HCT116 (cell line): ENCODE data around the gene GNA12. TPM values are rescaled to one million over a fixed set of nuclear protein-coding genes. Genes with fewer than 3 reads are reported as not detected.

Experiments used
- ATAC-seq: fragments of 200-7000 bp; cut with Tn5 transposase; 2 replicates; pipeline ENCODE4 v1.9.1; 2020; ENCODE audit warnings: mild to moderate bottlenecking, moderate library complexity
- BruUV-seq: library from RNA; stranded (reverse); fragments of 400-500 nt; replicated peaks from 2 replicates; lab custom pipeline; 2021; lab: Mats Ljungman, UMichigan
- CTCF ChIA-PET: fragments of 300-600 bp; sonication (Branson Sonifier 250); formaldehyde crosslinking; loops from one replicate; lab custom pipeline; 2021; ENCODE audit warnings: antibody characterized with exemption; lab: Charles Lee
- POLR2A ChIA-PET: fragments of 300-600, 350-600 bp; sonication (Branson Sonifier 250); formaldehyde crosslinking; loops from one replicate; lab custom pipeline; 2021; ENCODE audit warnings: antibody characterized with exemption; lab: Charles Lee
- RAD21 ChIA-PET, 2 experiments: fragments of 300-600 bp; sonication (Branson Sonifier 250); formaldehyde crosslinking; loops; one replicate each; lab custom pipeline; 2023; ENCODE audit warnings: low total read pairs in 2 of 2; ENCODE audit not compliant: uncharacterized antibody in 2 of 2, unreplicated experiment in 2 of 2, low non-redundant PET in 1 of 2; lab: Charles Lee
- DNase-seq: peaks from one replicate; pipeline ENCODE4 v3.0.0-alpha.2; 2010; ENCODE audit warnings: low read depth, low spot score
- H2AFZ ChIP-seq: fragments of 200-600 bp; shearing (Covaris generic), sonication (generic); 2 replicates; pipeline ENCODE4 v1.6.1; 2017; ENCODE audit warnings: low read depth, mixed run types, mixed read lengths, antibody characterized with exemption, low read length; ENCODE audit not compliant: poor library complexity, severe bottlenecking
- H3K27ac ChIP-seq: 2 replicates; pipeline ENCODE4 v1.5.1; 2012; ENCODE audit warnings: low read depth, low read length
- H3K27me3 ChIP-seq: fragments of 200-600 bp; sonication (generic); 2 replicates; pipeline ENCODE4 v1.6.1; 2016; ENCODE audit warnings: mixed run types, low read length, mixed read lengths; ENCODE audit not compliant: insufficient read depth
- H3K36me3 ChIP-seq, 2 experiments: fragments of 200-500 bp in 1 of 2; fragments of 200-600 bp in 1 of 2; sonication (Bioruptor generic) in 1 of 2; sonication (generic) in 1 of 2; 2 replicates each; pipeline versions ENCODE4 v1.5.1 to v1.6.1; 2014 to 2016; ENCODE audit warnings: low read length in 2 of 2, inconsistent platforms in 1 of 2, mixed read lengths in 1 of 2, mixed run types in 1 of 2; ENCODE audit not compliant: insufficient read depth in 2 of 2, control insufficient read depth in 1 of 2
- H3K4me1 ChIP-seq, 2 experiments: fragments of 200-600 bp in 1 of 2; sonication (generic) in 1 of 2; 2 replicates each; pipeline versions ENCODE4 v1.5.1 to v1.6.1; 2012 to 2017; ENCODE audit warnings: low read length in 2 of 2, inconsistent platforms in 1 of 2, mild to moderate bottlenecking in 1 of 2, mixed read lengths in 1 of 2, mixed run types in 1 of 2, moderate library complexity in 1 of 2; ENCODE audit not compliant: insufficient read depth in 2 of 2, control insufficient read depth in 1 of 2
- H3K4me2 ChIP-seq: fragments of 200-600 bp; sonication (generic); 2 replicates; pipeline ENCODE4 v1.6.1; 2017; ENCODE audit warnings: mixed run types, low read length, mixed read lengths
- H3K4me3 ChIP-seq, 2 experiments: fragments of 200-600 bp in 1 of 2; sonication (generic) in 1 of 2; replicated peaks in 1 of 2; 2 replicates each; pipeline ENCODE4 v1.5.1; 2011 to 2016; ENCODE audit warnings: low read length in 2 of 2, control low read depth in 1 of 2, low read depth in 1 of 2, mild to moderate bottlenecking in 1 of 2, mixed read lengths in 1 of 2, mixed run types in 1 of 2
- H3K79me2 ChIP-seq: fragments of 200-600 bp; sonication (generic); 2 replicates; pipeline ENCODE4 v1.6.1; 2017; ENCODE audit warnings: mild to moderate bottlenecking, mixed run types, low read length, moderate library complexity, mixed read lengths; ENCODE audit not compliant: insufficient read depth
- H3K9ac ChIP-seq: fragments of 200-600 bp; sonication (generic); 2 replicates; pipeline ENCODE4 v1.6.1; 2016; ENCODE audit warnings: low read length, mixed read lengths
- H3K9me2 ChIP-seq: fragments of 200-600 bp; sonication (generic), shearing (Covaris generic); 2 replicates; pipeline ENCODE4 v1.6.1; 2017; ENCODE audit warnings: mixed run types, mild to moderate bottlenecking, moderate library complexity; ENCODE audit not compliant: insufficient read depth
- H3K9me3 ChIP-seq, 2 experiments: fragments of 200-500 bp in 1 of 2; fragments of 200-600 bp in 1 of 2; sonication (Bioruptor generic) in 1 of 2; sonication (generic) in 1 of 2; 2 replicates each; pipeline ENCODE4 v1.6.1; 2014 to 2017; ENCODE audit warnings: low read length in 2 of 2, mixed read lengths in 2 of 2, inconsistent platforms in 1 of 2, low read depth in 1 of 2, mild to moderate bottlenecking in 1 of 2, mixed run types in 1 of 2, moderate library complexity in 1 of 2; ENCODE audit not compliant: control insufficient read depth in 1 of 2, insufficient read depth in 1 of 2
- H4K20me1 ChIP-seq: fragments of 200-600 bp; sonication (generic), shearing (Covaris generic); 2 replicates; pipeline ENCODE4 v1.6.1; 2017; ENCODE audit warnings: mixed run types, mild to moderate bottlenecking, moderate library complexity; ENCODE audit not compliant: insufficient read depth
- ATF3 ChIP-seq: IDR thresholded peaks from 2 replicates; pipeline ENCODE4 v1.6.1; 2012
- CBX3 ChIP-seq: IDR thresholded peaks from 2 replicates; pipeline ENCODE4 v1.6.1; 2012; ENCODE audit warnings: low read depth
- CEBPB ChIP-seq: IDR thresholded peaks from 2 replicates; pipeline ENCODE4 v1.6.1; 2012; ENCODE audit warnings: low read depth
- EGR1 ChIP-seq: IDR thresholded peaks from 2 replicates; pipeline ENCODE4 v1.6.1; 2012; ENCODE audit warnings: low read depth
- ELF1 ChIP-seq: IDR thresholded peaks from 2 replicates; pipeline ENCODE4 v1.6.1; 2012; ENCODE audit warnings: low read depth, borderline replicate concordance
- EZH2phosphoT487 ChIP-seq: fragments of 200-600 bp; IDR thresholded peaks from 2 replicates; pipeline ENCODE4 v1.6.1; 2018; ENCODE audit warnings: antibody characterized with exemption, borderline replicate concordance
- FOSL1 ChIP-seq: IDR thresholded peaks from 2 replicates; pipeline ENCODE4 v1.6.1; 2012; ENCODE audit warnings: low read depth
- JUND ChIP-seq: IDR thresholded peaks from 2 replicates; pipeline ENCODE4 v1.6.1; 2012
- MAX ChIP-seq: IDR thresholded peaks from 2 replicates; pipeline ENCODE4 v1.6.1; 2012
- POLR2A ChIP-seq: IDR thresholded peaks from 2 replicates; pipeline ENCODE4 v1.7.0; 2011; ENCODE audit warnings: borderline replicate concordance; ENCODE audit not compliant: insufficient read depth, insufficient read length; ENCODE audit errors: extremely low read depth
- POLR2AphosphoS5 ChIP-seq: IDR thresholded peaks from 2 replicates; pipeline ENCODE4 v1.6.1; 2011; ENCODE audit warnings: mild to moderate bottlenecking, low read depth, low read length, moderate library complexity
- RAD21 ChIP-seq: IDR thresholded peaks from 2 replicates; pipeline ENCODE4 v1.6.1; 2012; ENCODE audit warnings: low read depth, mild to moderate bottlenecking
- REST ChIP-seq: IDR thresholded peaks from 2 replicates; pipeline ENCODE4 v1.6.1; 2012; ENCODE audit warnings: low read depth
- SRF ChIP-seq: IDR thresholded peaks from 2 replicates; pipeline ENCODE4 v1.6.1; 2012; ENCODE audit warnings: low read depth
- TCF7L2 ChIP-seq: IDR thresholded peaks from 2 replicates; pipeline ENCODE4 v1.7.0; 2011; ENCODE audit warnings: borderline replicate concordance, inconsistent platforms; ENCODE audit not compliant: insufficient read depth, insufficient read length; ENCODE audit errors: extremely low read depth
- YY1 ChIP-seq: IDR thresholded peaks from 2 replicates; pipeline ENCODE4 v1.6.1; 2011; ENCODE audit warnings: low read length, low read depth, moderate library complexity, mild to moderate bottlenecking; ENCODE audit not compliant: insufficient replicate concordance; ENCODE audit errors: extremely low read depth
- ZBTB33 ChIP-seq: IDR thresholded peaks from 2 replicates; pipeline ENCODE4 v1.6.1; 2011; ENCODE audit warnings: mild to moderate bottlenecking, low read length, moderate library complexity; ENCODE audit not compliant: insufficient replicate concordance; ENCODE audit errors: extremely low read depth
- intact Hi-C: fragments of 100-400 bp; cut with micrococcal nuclease; formaldehyde crosslinking; loops from 2 replicates; pipeline ENCODE4 v1.10.0; 2022
- total RNA-seq: library from RNA; stranded (reverse); gene quantifications from one replicate; pipeline ENCODE4 v1.2.1, GENCODE V29; 2021; ENCODE audit not compliant: unreplicated experiment
- TF ChIP-seq, protein P1 (sequence below), 3 experiments: fragments of 200-600 bp in 1 of 3; sonication (generic) in 1 of 3; IDR thresholded peaks in 2 of 3; conservative IDR thresholded peaks in 1 of 3; 2 replicates each; pipeline ENCODE4 v1.5.1; 2012 to 2017; ENCODE audit warnings: low read depth in 2 of 3, low read length in 2 of 3, antibody characterized with exemption in 1 of 3, borderline replicate concordance in 1 of 3, control low read depth in 1 of 3, mild to moderate bottlenecking in 1 of 3, mixed read lengths in 1 of 3, mixed run types in 1 of 3, moderate library complexity in 1 of 3; ENCODE audit not compliant: insufficient read depth in 1 of 3

The GNA12 gene
- total RNA-seq, 1 experiment from 2014 or later: 32.6 TPM

- H3K9me3 ChIP-seq: no peaks in the 10 kb centered on the region
- BruUV-seq: no TSS peak
- peaks cover 0 to 2% of the 10 kb centered on the region in 2 experiments; a peak in 1 of 4 replicates for H3K36me3 ChIP-seq
- H3K4me3 ChIP-seq: no peak overlapping the region
- no peak overlapping the region for H2AFZ ChIP-seq
- H3K4me1 ChIP-seq: no peaks in the 10 kb centered on the region; a peak in 1 of 4 replicates
- intact Hi-C loops: no loop called here
- DNase-seq (no peak), ATAC-seq (no peak)
- H3K9me2 ChIP-seq: no peaks in the 10 kb centered on the region
- CTCF ChIA-PET: no interaction called here
- H3K9ac ChIP-seq: no peak overlapping the region
- no peak overlapping the region for H3K27ac ChIP-seq
- H4K20me1 ChIP-seq: no peaks in the 10 kb centered on the region
- RAD21 ChIA-PET: no interaction called here
- POLR2A ChIA-PET: no interaction called here
- no peaks in the 10 kb centered on the region for H3K27me3 ChIP-seq
- no peaks in the 10 kb centered on the region; the same call in 1 of the 2 replicates for H3K79me2 ChIP-seq
- H3K4me2 ChIP-seq: no peak overlapping the region
- TF ChIP-seq EZH2phosphoT487 (no peak), FOSL1 (no peak), POLR2A (no peak), ATF3 (no peak), POLR2AphosphoS5 (no peak), CBX3 (no peak), RAD21 (no peak), MAX (no peak), ELF1 (no peak), ZBTB33 (no peak), TCF7L2 (no peak), YY1 (no peak), SRF (no peak), REST (no peak), CEBPB (no peak), EGR1 (no peak), JUND (no peak)
- TF ChIP-seq, protein P1, sequence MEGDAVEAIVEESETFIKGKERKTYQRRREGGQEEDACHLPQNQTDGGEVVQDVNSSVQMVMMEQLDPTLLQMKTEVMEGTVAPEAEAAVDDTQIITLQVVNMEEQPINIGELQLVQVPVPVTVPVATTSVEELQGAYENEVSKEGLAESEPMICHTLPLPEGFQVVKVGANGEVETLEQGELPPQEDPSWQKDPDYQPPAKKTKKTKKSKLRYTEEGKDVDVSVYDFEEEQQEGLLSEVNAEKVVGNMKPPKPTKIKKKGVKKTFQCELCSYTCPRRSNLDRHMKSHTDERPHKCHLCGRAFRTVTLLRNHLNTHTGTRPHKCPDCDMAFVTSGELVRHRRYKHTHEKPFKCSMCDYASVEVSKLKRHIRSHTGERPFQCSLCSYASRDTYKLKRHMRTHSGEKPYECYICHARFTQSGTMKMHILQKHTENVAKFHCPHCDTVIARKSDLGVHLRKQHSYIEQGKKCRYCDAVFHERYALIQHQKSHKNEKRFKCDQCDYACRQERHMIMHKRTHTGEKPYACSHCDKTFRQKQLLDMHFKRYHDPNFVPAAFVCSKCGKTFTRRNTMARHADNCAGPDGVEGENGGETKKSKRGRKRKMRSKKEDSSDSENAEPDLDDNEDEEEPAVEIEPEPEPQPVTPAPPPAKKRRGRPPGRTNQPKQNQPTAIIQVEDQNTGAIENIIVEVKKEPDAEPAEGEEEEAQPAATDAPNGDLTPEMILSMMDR (IDR thresholded peaks at IDR 0.05 in 2 of 3, conservative IDR thresholded peaks at IDR 0.05 in 1 of 3; ENCODE audit: borderline replicate concordance in 1 of 3, insufficient read depth in 1 of 3, low read depth in 2 of 3, low read length in 2 of 3): no peak
These were observed 59.0 kb downstream of the GNA12 start for GRCh38 chr7:2785071-2785500.
